GM19240 (cell line): ENCODE data around the gene ZNF35.
"Not testable (repeated sequence)": the region's sequence is repeated elsewhere in the genome, so short reads cannot be mapped to it uniquely, and the experiment has no call there.

Source experiments
- DNase-seq: peaks from one replicate; pipeline ENCODE4 v3.0.0; 2011; ENCODE audit warnings: low spot score; ENCODE audit not compliant: insufficient read length

Gene ZNF35

GRCh38 chr3:44648564-44649229, at the start of gene ZNF35:
Gene ZNF35 (plus strand): TSS chr3:44648732. CDS start chr3:44651068, 2,336 bp downstream.
- peak; percentile 86 for DNase-seq

GRCh38 chr3:44601749-44602148, 46.8 kb upstream of the ZNF35 start:
- DNase-seq, result no peak

GRCh38 chr3:44612678-44613077, 35.9 kb upstream of the ZNF35 start:
- DNase-seq, result no peak

- peak; percentile 51 for DNase-seq
Observed at GRCh38 chr3:44624749-44625480, 23.6 kb upstream of the ZNF35 start, which contains the start of gene ZNF197. Gene ZNF197 (plus strand): TSS chr3:44625036. CDS start chr3:44629155, 4,119 bp downstream.

- no peak for DNase-seq
Observed at GRCh38 chr3:44628716-44629115, 19.8 kb upstream of the ZNF35 start.

- no peak for DNase-seq
Observed at GRCh38 chr3:44632193-44632592, 16.3 kb upstream of the ZNF35 start.

- DNase-seq, result no peak
Observed at GRCh38 chr3:44642337-44642736, 6.2 kb upstream of the ZNF35 start.

GRCh38 chr3:44643024-44643423, 5.5 kb upstream of the ZNF35 start:
- DNase-seq, result no peak

GRCh38 chr3:44647771-44648170, 761 bp upstream of the ZNF35 start:
- DNase-seq, result no peak

- DNase-seq, result no peak
Observed at GRCh38 chr3:44649709-44650108, 1.2 kb downstream of the ZNF35 start.

- no peak for DNase-seq
Observed at GRCh38 chr3:44654039-44654438, 5.5 kb downstream of the ZNF35 start.

GRCh38 chr3:44659015-44659414, 10.5 kb downstream of the ZNF35 start:
- DNase-seq, result no peak

- no peak for DNase-seq
Observed at GRCh38 chr3:44659434-44659833, 10.9 kb downstream of the ZNF35 start.

- DNase-seq, result no peak
Observed at GRCh38 chr3:44661189-44661588, 12.7 kb downstream of the ZNF35 start.

- DNase-seq, result no peak
Observed at GRCh38 chr3:44665173-44665572, 16.6 kb downstream of the ZNF35 start.

GRCh38 chr3:44666346-44666745, 17.8 kb downstream of the ZNF35 start:
- DNase-seq, result no peak

GRCh38 chr3:44669760-44670159, 21.2 kb downstream of the ZNF35 start:
- no peak for DNase-seq

GRCh38 chr3:44673466-44673865, 24.9 kb downstream of the ZNF35 start:
- DNase-seq, result not testable (repeated sequence)

GRCh38 chr3:44674211-44674610, 25.7 kb downstream of the ZNF35 start:
- no peak for DNase-seq

GRCh38 chr3:44678480-44679116, 30.1 kb downstream of the ZNF35 start:
- no peak for DNase-seq

GRCh38 chr3:44680921-44681455, 32.5 kb downstream of the ZNF35 start:
- DNase-seq, result no peak
